Gastroesophageal sphincter (tissue), 4 donors: Measurements from ENCODE around the gene PREX1. TPM values are rescaled to one million over a fixed set of nuclear protein-coding genes. Genes with fewer than 3 reads are reported as not detected.

Experiments
- ATAC-seq: fragments of 150-250 bp; one replicate; pipeline ENCODE4 v1.9.1; 2016; ENCODE audit warnings: mild to moderate bottlenecking, moderate library complexity
- H3K27ac ChIP-seq, 4 donors: fragments of 200-600 bp; sonication (generic) in 3 of 4; 1 replicate in 3 of 4; 2 replicates in 1 of 4; pipeline ENCODE4 v1.5.1; 2016 to 2019
- H3K27me3 ChIP-seq: fragments of 200-600 bp; sonication (generic); one replicate; pipeline ENCODE4 v1.5.1; 2019
- H3K36me3 ChIP-seq, 2 donors: fragments of 200-600 bp; sonication (generic); one replicate each; pipeline ENCODE4 v1.5.1; 2019; ENCODE audit warnings: control low read depth in 1 of 2
- H3K4me1 ChIP-seq, 3 donors: fragments of 200-600 bp; sonication (generic); 1 replicate in 2 of 3; 2 replicates in 1 of 3; pipeline ENCODE4 v1.5.1; 2016 to 2019; ENCODE audit warnings: control low read depth in 2 of 3
- H3K4me3 ChIP-seq, 2 donors: fragments of 200-600 bp; sonication (generic); one replicate each; pipeline ENCODE4 v1.5.1; 2019; ENCODE audit warnings: mild to moderate bottlenecking in 1 of 2, moderate library complexity in 1 of 2
- H3K9me3 ChIP-seq, 3 donors: fragments of 200-600 bp; sonication (generic); one replicate each; pipeline ENCODE4 v1.5.1; 2017 to 2019; ENCODE audit warnings: control low read depth in 2 of 3
- EP300 ChIP-seq: sonication (generic); formaldehyde crosslinking; IDR thresholded peaks from one replicate; pipeline ENCODE4 v1.6.1; 2017; ENCODE audit warnings: antibody characterized with exemption, mild to moderate bottlenecking
- POLR2A ChIP-seq, 2 donors: fragments of 450-650 bp; IDR thresholded peaks; one replicate each; pipeline ENCODE4 v1.6.1; 2017; ENCODE audit warnings: antibody characterized with exemption in 2 of 2, mild to moderate bottlenecking in 2 of 2, moderate library complexity in 1 of 2
- POLR2AphosphoS5 ChIP-seq: sonication (generic); formaldehyde crosslinking; IDR thresholded peaks from one replicate; pipeline ENCODE4 v1.6.1; 2017; ENCODE audit warnings: antibody characterized with exemption
- WGBS, 2 donors: methylation state at CpG; one replicate each; pipeline ENCODE4 v1.1.5; 2018; ENCODE audit warnings: low coverage in 1 of 2; 5-methylcytosine and 5-hydroxymethylcytosine counted together
- total RNA-seq, 4 donors: library from RNA; depleted of rRNA; stranded (reverse); fragments of >200 nt; gene quantifications; one replicate each; pipeline ENCODE4 v1.1.0, GENCODE V29; 2016
- TF ChIP-seq, protein P1 (sequence below), 4 experiments: fragments of 200-600 bp in 2 of 4; fragments of 450-650 bp in 2 of 4; sonication (generic) in 1 of 4; IDR thresholded peaks; one replicate each; pipeline ENCODE4 v1.5.1; 2017 to 2019; ENCODE audit warnings: antibody characterized with exemption in 4 of 4, mild to moderate bottlenecking in 2 of 4, moderate library complexity in 2 of 4

PREX1 gene
- total RNA-seq, 4 donors from 2014 or later = 16.3 to 35.7 (median 20.0) TPM

DNA sequence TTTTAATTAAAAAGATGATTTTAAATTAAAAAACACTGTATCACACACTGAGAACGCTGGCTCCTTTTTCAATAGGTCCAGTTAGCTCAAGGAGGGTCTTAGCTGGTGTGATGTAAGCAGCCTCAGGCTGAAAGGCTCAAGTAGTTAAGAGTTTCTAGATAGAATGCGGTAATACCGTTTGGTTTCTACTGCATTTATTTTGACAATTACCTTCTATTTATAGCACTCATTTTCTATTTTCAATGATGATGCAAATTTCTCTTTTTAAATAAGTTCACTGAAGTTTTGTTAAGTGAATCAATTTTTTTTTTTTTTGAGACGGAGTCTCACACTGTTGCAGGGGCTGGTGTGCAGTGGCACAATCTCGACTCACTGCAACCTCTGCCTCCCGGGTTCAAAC is 87.1 kb downstream of the PREX1 start:
- no peak overlapping the region for H3K4me3 ChIP-seq
- no peak for TF ChIP-seq POLR2AphosphoS5
- no peaks in the 10 kb centered on the region for H3K27me3 ChIP-seq
- peaks cover 0 to 25% of the 10 kb centered on the region in 2 donors for H3K36me3 ChIP-seq
- whole genome bisulfite sequencing, 2 donors = 72 to 82% methylated on average over 5 to 6 of the region's 6 CpGs
- ATAC-seq = no peak
- H3K9me3 ChIP-seq = no peaks in the 10 kb centered on the region
- peaks cover 0 to 14% (median 6%) of the 10 kb centered on the region in 3 donors for H3K4me1 ChIP-seq
- H3K27ac ChIP-seq = no peak overlapping the region

DNA sequence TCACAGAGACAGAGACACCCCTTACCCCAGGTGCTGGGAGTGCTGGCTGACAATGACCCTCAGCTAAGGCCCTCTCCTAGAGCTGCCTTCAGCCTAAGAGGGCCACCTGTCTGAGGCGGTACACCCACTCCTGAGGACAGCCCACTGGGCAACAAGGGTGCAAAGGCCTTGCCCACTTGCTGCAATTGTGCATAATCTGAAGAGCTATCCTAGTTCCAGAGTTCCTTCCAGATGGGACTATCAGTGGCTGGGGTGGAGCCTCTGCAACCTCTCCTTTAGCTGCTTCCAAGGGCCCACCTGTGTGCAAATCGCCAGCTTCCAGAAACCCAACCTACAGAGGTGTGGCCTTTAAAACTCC is 87.5 kb downstream of the PREX1 start:
- Histone ChIP-seq H3K4me1 (peaks cover 0 to 14% (median 6%) of the 10 kb centered on the region in 3 donors), H3K27me3 (no peaks in the 10 kb centered on the region), H3K36me3 (peaks cover 0 to 25% of the 10 kb centered on the region in 2 donors), H3K4me3 (no peak overlapping the region), H3K27ac (no peak overlapping the region), H3K9me3 (no peaks in the 10 kb centered on the region)
- TF ChIP-seq POLR2A (IDR thresholded peaks at IDR 0.05) = peak in 1 of 2 donors; percentile 1
- no peak for TF ChIP-seq EP300
- ATAC-seq = no peak
- WGBS, 2 donors = 100% methylated on average over 1 of the region's 2 CpGs

DNA sequence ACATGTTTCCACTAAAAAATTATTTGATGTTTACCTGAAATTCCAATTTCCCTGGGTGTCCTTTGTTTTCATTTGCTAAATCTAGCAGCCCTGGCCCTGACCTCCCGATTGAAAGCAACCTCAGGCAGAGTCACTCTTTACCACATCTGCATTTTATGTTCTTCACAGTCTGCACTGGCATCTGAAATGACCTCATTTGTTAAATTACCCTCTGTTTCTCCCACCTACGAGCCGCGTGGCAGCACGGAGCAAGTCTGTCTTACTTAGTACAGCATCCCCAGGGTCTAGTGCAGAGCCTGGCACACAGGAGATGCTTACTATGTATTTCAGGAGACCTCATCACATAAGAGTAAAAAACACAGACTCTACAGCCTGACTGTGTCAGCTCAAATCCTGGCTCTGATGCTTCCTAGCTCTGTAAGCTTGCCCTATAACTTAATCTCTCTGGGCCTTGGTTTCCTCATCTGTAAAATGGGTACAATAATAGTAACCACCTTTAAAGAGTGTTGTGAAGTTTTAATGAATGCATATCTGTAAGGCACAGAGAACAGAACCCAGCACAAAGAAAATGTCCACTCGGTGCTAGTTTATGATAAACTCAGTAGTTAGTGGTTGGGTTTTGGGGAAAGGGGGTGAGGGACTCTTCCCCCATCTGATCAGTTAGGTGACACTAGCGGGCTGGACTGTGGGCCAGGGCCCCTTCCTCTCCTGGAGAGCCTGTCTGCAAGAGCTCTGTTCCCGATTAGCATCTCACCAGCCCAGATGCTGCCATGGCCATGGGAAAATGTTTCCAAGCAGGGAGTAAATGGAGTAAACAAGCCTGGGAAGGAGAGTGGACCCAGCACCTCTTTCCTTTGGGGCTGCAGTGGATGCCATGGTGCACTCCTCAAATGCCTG is 88.2 kb downstream of the PREX1 start:
- Histone ChIP-seq H3K36me3 (peaks cover 0 to 27% of the 10 kb centered on the region in 2 donors), H3K4me1 (peaks cover 0 to 14% (median 6%) of the 10 kb centered on the region in 3 donors), H3K27ac (no peak overlapping the region), H3K27me3 (no peaks in the 10 kb centered on the region), H3K9me3 (no peaks in the 10 kb centered on the region), H3K4me3 (no peak overlapping the region)
- no peak for ATAC-seq
- TF ChIP-seq POLR2A (IDR thresholded peaks at IDR 0.05) = peak in 1 of 2 donors; percentile 1
- no peak for TF ChIP-seq POLR2AphosphoS5
- 60 to 77% methylated on average over 7 of the region's 8 CpGs for WGBS, 2 donors

DNA sequence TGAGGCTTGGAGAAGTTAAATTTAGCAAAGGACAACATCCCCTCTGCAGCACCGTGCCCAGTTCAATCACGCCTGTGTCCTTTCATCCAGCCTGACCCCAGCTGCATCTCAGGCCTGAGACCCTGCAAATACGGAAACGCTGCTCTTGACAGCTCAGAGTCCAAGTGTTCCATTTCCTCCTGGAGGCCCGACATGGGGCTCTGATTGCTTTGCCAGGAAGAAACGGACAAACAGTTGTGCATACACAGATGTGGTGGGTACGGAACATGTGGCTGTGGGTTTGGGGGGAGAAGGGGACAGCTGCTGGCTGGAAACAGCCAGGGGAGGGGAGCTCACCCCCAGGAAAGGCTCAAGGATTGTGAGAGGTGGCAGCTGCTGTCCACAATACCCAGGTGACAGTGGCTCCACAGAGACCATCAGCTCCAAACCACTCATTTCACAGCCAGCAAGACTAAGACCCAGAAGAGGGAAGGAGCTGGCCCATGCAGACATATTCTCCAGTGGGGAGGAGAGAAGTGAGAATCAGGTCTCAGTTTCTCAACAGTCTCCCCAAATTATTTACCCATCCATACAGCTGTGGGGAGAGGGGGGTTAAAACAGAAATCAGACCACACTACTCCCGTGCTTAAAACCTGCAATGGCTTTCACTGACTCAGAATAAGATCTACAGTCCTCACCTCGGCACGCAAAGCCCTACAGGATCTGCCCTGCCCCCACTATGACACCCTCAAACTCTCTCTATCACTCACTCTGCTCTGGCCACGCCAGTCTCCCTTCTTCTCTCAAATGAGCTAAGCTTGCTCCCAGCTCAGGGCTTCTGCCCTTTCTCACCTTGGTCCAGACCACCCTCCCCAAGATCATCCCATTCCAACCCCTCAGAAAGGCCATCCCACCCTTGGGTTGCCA is 89.1 kb downstream of the PREX1 start:
- TF ChIP-seq EP300 (no peak), POLR2A (IDR thresholded peaks at IDR 0.05) (no peak), POLR2AphosphoS5 (no peak)
- TF ChIP-seq, protein P1, sequence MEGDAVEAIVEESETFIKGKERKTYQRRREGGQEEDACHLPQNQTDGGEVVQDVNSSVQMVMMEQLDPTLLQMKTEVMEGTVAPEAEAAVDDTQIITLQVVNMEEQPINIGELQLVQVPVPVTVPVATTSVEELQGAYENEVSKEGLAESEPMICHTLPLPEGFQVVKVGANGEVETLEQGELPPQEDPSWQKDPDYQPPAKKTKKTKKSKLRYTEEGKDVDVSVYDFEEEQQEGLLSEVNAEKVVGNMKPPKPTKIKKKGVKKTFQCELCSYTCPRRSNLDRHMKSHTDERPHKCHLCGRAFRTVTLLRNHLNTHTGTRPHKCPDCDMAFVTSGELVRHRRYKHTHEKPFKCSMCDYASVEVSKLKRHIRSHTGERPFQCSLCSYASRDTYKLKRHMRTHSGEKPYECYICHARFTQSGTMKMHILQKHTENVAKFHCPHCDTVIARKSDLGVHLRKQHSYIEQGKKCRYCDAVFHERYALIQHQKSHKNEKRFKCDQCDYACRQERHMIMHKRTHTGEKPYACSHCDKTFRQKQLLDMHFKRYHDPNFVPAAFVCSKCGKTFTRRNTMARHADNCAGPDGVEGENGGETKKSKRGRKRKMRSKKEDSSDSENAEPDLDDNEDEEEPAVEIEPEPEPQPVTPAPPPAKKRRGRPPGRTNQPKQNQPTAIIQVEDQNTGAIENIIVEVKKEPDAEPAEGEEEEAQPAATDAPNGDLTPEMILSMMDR (IDR thresholded peaks at IDR 0.05) = no peak
- H3K27ac ChIP-seq = no peak overlapping the region
- H3K27me3 ChIP-seq = no peaks in the 10 kb centered on the region
- WGBS, 2 donors = 51 to 54% methylated on average over 4 of the region's 11 CpGs
- ATAC-seq = no peak
- no peaks in the 10 kb centered on the region for H3K9me3 ChIP-seq
- peaks cover 0 to 14% (median 6%) of the 10 kb centered on the region in 3 donors for H3K4me1 ChIP-seq
- peaks cover 0 to 26% of the 10 kb centered on the region in 2 donors for H3K36me3 ChIP-seq
- no peak overlapping the region for H3K4me3 ChIP-seq

DNA sequence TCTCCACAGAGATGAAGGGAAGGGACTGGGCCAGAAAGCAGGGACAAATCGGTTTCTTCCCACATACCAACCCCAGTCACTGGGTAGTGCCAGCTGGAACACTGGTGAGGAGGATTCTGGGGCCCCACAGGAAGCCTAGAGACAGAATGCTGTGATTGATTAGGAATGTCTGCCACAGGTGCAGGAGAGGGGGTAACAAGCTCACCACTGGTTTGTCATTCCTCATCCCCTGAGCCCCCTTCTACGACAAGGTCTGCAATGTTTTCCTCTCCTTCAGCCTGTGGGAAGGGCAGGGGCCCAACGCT is 89.8 kb downstream of the PREX1 start:
- Histone ChIP-seq H3K27me3 (no peaks in the 10 kb centered on the region), H3K27ac (no peak overlapping the region), H3K4me1 (peaks cover 0 to 14% (median 6%) of the 10 kb centered on the region in 3 donors), H3K9me3 (no peaks in the 10 kb centered on the region), H3K36me3 (peaks cover 0 to 31% of the 10 kb centered on the region in 2 donors), H3K4me3 (no peak overlapping the region)
- ATAC-seq = no peak
- no CpG with 5 or more reads among the region's 3 CpGs for WGBS, 2 donors
- TF ChIP-seq EP300 (no peak), POLR2AphosphoS5 (no peak), POLR2A (IDR thresholded peaks at IDR 0.05) (no peak)
- TF ChIP-seq, protein P1 (IDR thresholded peaks at IDR 0.05) = no peak

- peaks cover 0 to 27% of the 10 kb centered on the region in 2 donors for H3K36me3 ChIP-seq
- TF ChIP-seq POLR2A (IDR thresholded peaks at IDR 0.05) (no peak), EP300 (no peak), POLR2AphosphoS5 (no peak)
- TF ChIP-seq, protein P1 (IDR thresholded peaks at IDR 0.05) = no peak
- 86 to 100% methylated on average over 1 to 5 of the region's 8 CpGs for WGBS, 2 donors
- H3K27me3 ChIP-seq = no peaks in the 10 kb centered on the region
- ATAC-seq = no peak
- no peak overlapping the region for H3K27ac ChIP-seq
- no peak overlapping the region for H3K4me3 ChIP-seq
- H3K4me1 ChIP-seq = peaks cover 0 to 17% (median 6%) of the 10 kb centered on the region in 3 donors
- H3K9me3 ChIP-seq = no peaks in the 10 kb centered on the region
These were observed 90.2 kb downstream of the PREX1 start for GRCh38 chr20:48737434-48738093.
